H9 (cell line): Measurements from ENCODE around the gene NAXD. TPM values are rescaled to one million over a fixed set of nuclear protein-coding genes. Genes with fewer than 3 reads are reported as not detected.

Experiments
- DNase-seq: peaks from one replicate; pipeline ENCODE4 v3.0.0-alpha.2; 2017
- H2AFZ ChIP-seq: one replicate; pipeline ENCODE4 v1.6.1; 2013; ENCODE audit warnings: mild to moderate bottlenecking, low read length, control low read depth, moderate library complexity
- H2AK5ac ChIP-seq: 2 replicates; pipeline ENCODE4 v1.6.1; 2013; ENCODE audit warnings: low read length, control low read depth, mixed read lengths; ENCODE audit not compliant: insufficient read length
- H2BK120ac ChIP-seq: one replicate; pipeline ENCODE4 v1.6.1; 2013; ENCODE audit warnings: low read depth, mild to moderate bottlenecking, low read length, control low read depth, inconsistent platforms; ENCODE audit not compliant: poor library complexity, severe bottlenecking
- H2BK12ac ChIP-seq: 2 replicates; pipeline ENCODE4 v1.6.1; 2013; ENCODE audit warnings: low read length, control low read depth, mixed read lengths, low read depth; ENCODE audit not compliant: insufficient read length
- H2BK15ac ChIP-seq: 2 replicates; pipeline ENCODE4 v1.6.1; 2013; ENCODE audit warnings: low read depth, low read length, control low read depth
- H2BK20ac ChIP-seq: one replicate; pipeline ENCODE4 v1.6.1; 2013; ENCODE audit warnings: low read depth, mild to moderate bottlenecking, low read length, control low read depth, inconsistent platforms; ENCODE audit not compliant: poor library complexity, severe bottlenecking
- H2BK5ac ChIP-seq: 2 replicates; pipeline ENCODE4 v1.6.1; 2013; ENCODE audit warnings: low read length, control low read depth, mixed read lengths; ENCODE audit not compliant: insufficient read length
- H3K14ac ChIP-seq: 2 replicates; pipeline ENCODE4 v1.6.1; 2013; ENCODE audit warnings: low read length, control low read depth; ENCODE audit not compliant: insufficient read depth
- H3K18ac ChIP-seq: 2 replicates; pipeline ENCODE4 v1.6.1; 2013; ENCODE audit warnings: low read depth, mild to moderate bottlenecking, mixed read lengths, low read length, control low read depth; ENCODE audit not compliant: insufficient read length
- H3K23ac ChIP-seq: 2 replicates; pipeline ENCODE4 v1.6.1; 2013; ENCODE audit warnings: low read length, control low read depth, mixed read lengths, low read depth; ENCODE audit not compliant: insufficient read length
- H3K23me2 ChIP-seq: 2 replicates; pipeline ENCODE4 v1.6.1; 2013; ENCODE audit warnings: low read depth, mild to moderate bottlenecking, mixed read lengths, low read length, control low read depth; ENCODE audit not compliant: insufficient read length, poor library complexity, severe bottlenecking
- H3K27ac ChIP-seq: 2 replicates; pipeline ENCODE4 v1.5.1; 2013; ENCODE audit warnings: low read length, control low read depth, mixed read lengths, low read depth; ENCODE audit not compliant: insufficient read length
- H3K27me3 ChIP-seq: 2 replicates; pipeline ENCODE4 v1.6.1; 2013; ENCODE audit warnings: low read length, control low read depth, inconsistent platforms; ENCODE audit not compliant: insufficient read depth
- H3K4ac ChIP-seq: 2 replicates; pipeline ENCODE4 v1.6.1; 2013; ENCODE audit warnings: low read depth, mild to moderate bottlenecking, control low read depth, inconsistent platforms, low read length, moderate library complexity
- H3K4me1 ChIP-seq: 2 replicates; pipeline ENCODE4 v1.6.1; 2013; ENCODE audit warnings: low read length, control low read depth, inconsistent platforms; ENCODE audit not compliant: insufficient read depth
- H3K4me2 ChIP-seq: 2 replicates; pipeline ENCODE4 v1.6.1; 2013; ENCODE audit warnings: low read length, control low read depth, mixed read lengths; ENCODE audit not compliant: insufficient read length, insufficient read depth
- H3K56ac ChIP-seq: 2 replicates; pipeline ENCODE4 v1.6.1; 2013; ENCODE audit warnings: low read depth, mild to moderate bottlenecking, mixed read lengths, low read length, control low read depth; ENCODE audit not compliant: insufficient read length
- H3K79me1 ChIP-seq: 2 replicates; pipeline ENCODE4 v1.6.1; 2013; ENCODE audit warnings: low read depth, mild to moderate bottlenecking, moderate library complexity, low read length, control low read depth, inconsistent platforms; ENCODE audit not compliant: insufficient read depth, poor library complexity, severe bottlenecking
- H3K79me2 ChIP-seq: 2 replicates; pipeline ENCODE4 v1.6.1; 2013; ENCODE audit warnings: low read length, control low read depth, inconsistent platforms; ENCODE audit not compliant: insufficient read depth
- H3K9ac ChIP-seq: 2 replicates; pipeline ENCODE4 v1.6.1; 2013; ENCODE audit warnings: low read length, control low read depth, mixed read lengths; ENCODE audit not compliant: insufficient read length; ENCODE audit errors: extremely low read depth
- H3K9me3 ChIP-seq: one replicate; pipeline ENCODE4 v1.6.1; 2013; ENCODE audit warnings: low read depth, low read length, inconsistent platforms; ENCODE audit not compliant: control insufficient read depth
- H3T11ph ChIP-seq: one replicate; pipeline ENCODE4 v1.6.1; 2013; ENCODE audit warnings: mild to moderate bottlenecking, low read length, control low read depth, inconsistent platforms
- H4K20me1 ChIP-seq: one replicate; pipeline ENCODE4 v1.6.1; 2013; ENCODE audit not compliant: control insufficient read depth, insufficient read length, insufficient read depth
- H4K5ac ChIP-seq: 2 replicates; pipeline ENCODE4 v1.6.1; 2013; ENCODE audit warnings: low read depth, mild to moderate bottlenecking, mixed read lengths, low read length, control low read depth; ENCODE audit not compliant: insufficient read length
- H4K8ac ChIP-seq: replicated peaks from 2 replicates; pipeline ENCODE4 v1.6.1; 2013; ENCODE audit warnings: low read length, control low read depth, mixed read lengths, low read depth; ENCODE audit not compliant: insufficient read length
- H4K91ac ChIP-seq: 2 replicates; pipeline ENCODE4 v1.6.1; 2013; ENCODE audit warnings: low read depth, mild to moderate bottlenecking, moderate library complexity, mixed read lengths, low read length, control low read depth; ENCODE audit not compliant: insufficient read length
- H3K27ac Mint-ChIP-seq, 3 experiments: 2 replicates in 2 of 3; 3 replicates in 1 of 3; pipeline ENCODE4 v1.8.0; 2020 to 2021; ENCODE audit warnings: mixed read lengths in 3 of 3, mild to moderate bottlenecking in 1 of 3, moderate library complexity in 1 of 3
- H3K27me3 Mint-ChIP-seq: 2 replicates; pipeline ENCODE4 v1.8.0; 2021; ENCODE audit warnings: low read depth, mild to moderate bottlenecking, moderate library complexity, mixed read lengths
- H3K36me3 Mint-ChIP-seq, 3 experiments: 2 replicates in 2 of 3; 3 replicates in 1 of 3; pipeline ENCODE4 v1.8.0; 2020 to 2021; ENCODE audit warnings: low read depth in 3 of 3, mixed read lengths in 3 of 3; ENCODE audit not compliant: insufficient read depth in 1 of 3
- H3K4me1 Mint-ChIP-seq, 2 experiments: 2 replicates each; pipeline ENCODE4 v1.8.0; 2020; ENCODE audit warnings: mixed read lengths in 2 of 2
- H3K4me3 Mint-ChIP-seq, 2 experiments: 2 replicates in 1 of 2; 3 replicates in 1 of 2; pipeline ENCODE4 v1.8.0; 2020 to 2021; ENCODE audit warnings: mild to moderate bottlenecking in 2 of 2, mixed read lengths in 2 of 2, moderate library complexity in 1 of 2
- H3K9me3 Mint-ChIP-seq, 2 experiments: 2 replicates in 1 of 2; 3 replicates in 1 of 2; pipeline ENCODE4 v1.8.0; 2020; ENCODE audit warnings: mild to moderate bottlenecking in 2 of 2, mixed read lengths in 2 of 2, moderate library complexity in 1 of 2
- CTCF ChIP-seq: fragments of 200-600 bp; sonication (generic); conservative IDR thresholded peaks from 3 replicates; pipeline ENCODE4 v1.8.0; 2021; ENCODE audit warnings: antibody characterized with exemption, mild to moderate bottlenecking
- WGBS: extraction: QIAGEN DNeasy Blood & Tissue Kit; methylation state at CpG from one replicate; pipeline ENCODE4 v1.1.7; 2013; ENCODE audit warnings: missing lambda C conversion rate, low lambda C conversion rate, mixed read lengths; ENCODE audit not compliant: insufficient read length; ENCODE audit errors: extremely low coverage; 5-methylcytosine and 5-hydroxymethylcytosine counted together
- total RNA-seq: library from RNA; stranded (reverse); gene quantifications from 2 replicates; pipeline ENCODE4 v1.2.1, GENCODE V29; 2021

The NAXD gene
- total RNA-seq, 1 experiment from 2014 or later = 25.5 TPM

GRCh38 chr13:110643768-110644421 is 28.6 kb downstream of the NAXD start:
- H3K23me2 ChIP-seq = no peaks in the 10 kb centered on the region
- no CpG with 5 or more reads among the region's 13 CpGs for WGBS
- H3K27ac ChIP-seq = no peak overlapping the region
- H3K4me1 ChIP-seq = peaks cover 2% of the 10 kb centered on the region
- no peak overlapping the region for H3T11ph ChIP-seq
- no peak overlapping the region for H3K9ac ChIP-seq
- Mint-ChIP-seq H3K4me3 (no peak overlapping the region), H3K36me3 (peaks cover 8 to 49% (median 39%) of the 10 kb centered on the region in 3 experiments), H3K9me3 (no peaks in the 10 kb centered on the region), H3K4me1 (peaks cover 5 to 12% of the 10 kb centered on the region in 2 experiments), H3K27me3 (no peaks in the 10 kb centered on the region; the same call in 1 of the 2 replicates), H3K27ac (no peak overlapping the region)
- no peak overlapping the region; the same call in 1 of the 2 replicates for H3K14ac ChIP-seq
- no peak for TF ChIP-seq CTCF
- DNase-seq = peak; percentile 20
- H3K79me1 ChIP-seq = no peaks in the 10 kb centered on the region
- H3K56ac ChIP-seq = no peak overlapping the region
- no peak overlapping the region for H3K23ac ChIP-seq
- no peak overlapping the region for H2BK5ac ChIP-seq
- no peak overlapping the region for H3K4me2 ChIP-seq
- H4K20me1 ChIP-seq = no peaks in the 10 kb centered on the region
- H4K8ac ChIP-seq = no peak overlapping the region
- H4K5ac ChIP-seq = no peak overlapping the region
- H2BK20ac ChIP-seq = no peak overlapping the region
- no peak overlapping the region for H4K91ac ChIP-seq
- no peak overlapping the region for H2AK5ac ChIP-seq
- H3K18ac ChIP-seq = no peak overlapping the region
- H2BK12ac ChIP-seq = no peak overlapping the region
- H3K27me3 ChIP-seq = no peaks in the 10 kb centered on the region
- no peak overlapping the region for H2BK15ac ChIP-seq
- H3K4ac ChIP-seq = no peak overlapping the region
- H3K9me3 ChIP-seq = no peaks in the 10 kb centered on the region
- H3K79me2 ChIP-seq = no peaks in the 10 kb centered on the region
- no peak overlapping the region for H2BK120ac ChIP-seq
- no peak overlapping the region for H2AFZ ChIP-seq
